ENCODE data around the gene TAPT1. TPM values are rescaled to one million over a fixed set of nuclear protein-coding genes. Genes with fewer than 3 reads are reported as not detected.
A peak's percentile ranks its signal among the peaks of the same experiment; 100 is the strongest.

TAPT1 gene
- polyA plus RNA-seq, 1 of the 3 experiments (the other 2 are of a cell fraction): 6.2 TPM

DNA sequence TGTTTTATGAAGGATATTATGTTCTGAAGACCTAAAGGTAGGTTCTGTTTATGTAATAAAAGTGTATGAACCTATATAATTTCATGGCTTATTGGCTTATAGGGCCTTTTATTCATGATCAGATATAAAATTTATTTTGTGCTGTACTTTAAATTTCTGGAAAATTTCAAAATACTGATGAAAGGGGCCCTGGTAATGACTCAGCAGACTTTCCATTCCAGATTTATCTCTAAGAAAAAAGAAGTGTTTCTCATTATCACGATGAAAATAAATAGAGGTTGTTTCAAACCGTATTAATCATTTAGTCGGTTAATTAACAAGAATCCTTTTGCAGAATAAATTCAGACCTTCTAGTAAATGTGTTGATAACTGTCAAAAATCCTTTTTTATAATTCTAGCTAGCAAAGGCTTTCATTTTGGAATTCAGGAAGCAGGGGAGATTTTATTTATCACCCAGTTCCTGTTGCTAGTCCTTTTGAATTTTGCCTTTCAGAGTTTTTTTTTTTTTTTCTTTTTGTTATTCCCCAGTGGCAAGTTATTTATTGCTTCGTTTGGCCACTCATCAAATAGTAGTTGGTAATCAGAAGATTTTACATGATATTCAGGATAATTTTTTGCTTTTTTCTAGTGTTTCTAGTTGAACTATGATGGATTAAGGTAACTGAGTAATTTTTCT, 5.4 kb upstream of the TAPT1 start:
- peak overlapping the region; percentile 62 for H2AFZ ChIP-seq (ENCODE audit: low read depth)
- WGBS (ENCODE audit: low lambda C conversion rate): 59% methylated on average over 4 of the region's 4 CpGs
- TF ChIP-seq, protein P1, sequence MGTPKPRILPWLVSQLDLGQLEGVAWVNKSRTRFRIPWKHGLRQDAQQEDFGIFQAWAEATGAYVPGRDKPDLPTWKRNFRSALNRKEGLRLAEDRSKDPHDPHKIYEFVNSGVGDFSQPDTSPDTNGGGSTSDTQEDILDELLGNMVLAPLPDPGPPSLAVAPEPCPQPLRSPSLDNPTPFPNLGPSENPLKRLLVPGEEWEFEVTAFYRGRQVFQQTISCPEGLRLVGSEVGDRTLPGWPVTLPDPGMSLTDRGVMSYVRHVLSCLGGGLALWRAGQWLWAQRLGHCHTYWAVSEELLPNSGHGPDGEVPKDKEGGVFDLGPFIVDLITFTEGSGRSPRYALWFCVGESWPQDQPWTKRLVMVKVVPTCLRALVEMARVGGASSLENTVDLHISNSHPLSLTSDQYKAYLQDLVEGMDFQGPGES (IDR thresholded peaks at IDR 0.05; ENCODE audit: low read depth, low read length): no peak
- TF ChIP-seq TCF12 (IDR thresholded peaks at IDR 0.05) (peak; percentile 25; the same call in 1 of the 2 replicates), GATA2 (CRISPR knock-in tag; IDR thresholded peaks at IDR 0.05) (no peak)
- peaks cover 12% of the 10 kb centered on the region for H3K79me2 ChIP-seq (ENCODE audit: insufficient read depth)
- H3K4me1 ChIP-seq (ENCODE audit: control insufficient read depth in 1 of 2, insufficient read depth in 2 of 2, low read depth in 1 of 2, low read length in 1 of 2): peaks cover 3 to 20% of the 10 kb centered on the region in 2 experiments; a peak in 3 of 4 replicates
- H3K27me3 ChIP-seq (ENCODE audit: insufficient read depth): no peaks in the 10 kb centered on the region
- no peak overlapping the region for H3K27ac ChIP-seq (ENCODE audit: low read depth in 2 of 2, low read length in 1 of 2)
- ChIA-PET CTCF (no interaction called here), POLR2A (no interaction called here)
- no peak for DNase-seq
- no peaks in the 10 kb centered on the region for H3K9me3 ChIP-seq
- peaks cover 10% of the 10 kb centered on the region for H3F3A ChIP-seq (replicated peaks; ENCODE audit: insufficient read depth)
- peaks cover 0 to 11% of the 10 kb centered on the region in 2 experiments for H3K36me3 ChIP-seq (replicated peaks in 1 of 2; ENCODE audit: control insufficient read depth in 1 of 2, insufficient read depth in 2 of 2, low read length in 1 of 2)
- no peaks in the 10 kb centered on the region for H3K9me2 ChIP-seq
- H3K4me2 ChIP-seq: peak overlapping the region; percentile 23
- H3K9ac ChIP-seq: no peak overlapping the region
- H4K20me1 ChIP-seq (ENCODE audit: insufficient read depth): no peaks in the 10 kb centered on the region
- H3K4me3 ChIP-seq (ENCODE audit: low read depth in 2 of 2, low read length in 1 of 2): no peak overlapping the region

DNA sequence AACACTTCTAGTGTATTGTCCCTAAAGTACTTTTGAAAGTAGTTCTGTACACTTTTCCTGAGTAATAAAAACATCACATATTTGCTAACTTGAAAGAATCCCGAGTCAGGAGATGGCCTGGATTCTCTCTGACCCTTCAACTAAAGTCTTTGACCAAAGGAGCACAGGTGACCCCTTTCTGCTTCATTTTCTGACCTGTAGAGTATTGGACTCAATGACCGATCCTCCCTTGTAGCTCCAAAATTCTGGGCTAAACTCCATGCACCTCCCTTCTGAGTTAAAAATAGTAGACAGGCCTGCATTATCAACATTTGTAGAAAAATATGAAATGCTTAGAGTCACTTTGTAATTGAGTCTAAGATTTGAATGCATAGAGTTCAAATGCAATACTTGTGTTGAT, 4.0 kb upstream of the TAPT1 start:
- no peak overlapping the region for H3K4me2 ChIP-seq
- peaks cover 18% of the 10 kb centered on the region for H3K79me2 ChIP-seq (ENCODE audit: insufficient read depth)
- WGBS (ENCODE audit: low lambda C conversion rate): 96% methylated on average over 2 of the region's 2 CpGs
- peaks cover 3 to 20% of the 10 kb centered on the region in 2 experiments; a peak in 3 of 4 replicates for H3K4me1 ChIP-seq (ENCODE audit: control insufficient read depth in 1 of 2, insufficient read depth in 2 of 2, low read depth in 1 of 2, low read length in 1 of 2)
- no peak overlapping the region for H3K27ac ChIP-seq (ENCODE audit: low read depth in 2 of 2, low read length in 1 of 2)
- peaks cover 13% of the 10 kb centered on the region for H3F3A ChIP-seq (replicated peaks; ENCODE audit: insufficient read depth)
- TF ChIP-seq, protein P2, sequence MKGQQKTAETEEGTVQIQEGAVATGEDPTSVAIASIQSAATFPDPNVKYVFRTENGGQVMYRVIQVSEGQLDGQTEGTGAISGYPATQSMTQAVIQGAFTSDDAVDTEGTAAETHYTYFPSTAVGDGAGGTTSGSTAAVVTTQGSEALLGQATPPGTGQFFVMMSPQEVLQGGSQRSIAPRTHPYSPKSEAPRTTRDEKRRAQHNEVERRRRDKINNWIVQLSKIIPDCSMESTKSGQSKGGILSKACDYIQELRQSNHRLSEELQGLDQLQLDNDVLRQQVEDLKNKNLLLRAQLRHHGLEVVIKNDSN (IDR thresholded peaks at IDR 0.05; ENCODE audit: borderline replicate concordance, low read depth): no peak
- no peak for TF ChIP-seq POLR2AphosphoS5 (IDR thresholded peaks at IDR 0.05; ENCODE audit: low read depth, low read length)
- TF ChIP-seq, protein P3, sequence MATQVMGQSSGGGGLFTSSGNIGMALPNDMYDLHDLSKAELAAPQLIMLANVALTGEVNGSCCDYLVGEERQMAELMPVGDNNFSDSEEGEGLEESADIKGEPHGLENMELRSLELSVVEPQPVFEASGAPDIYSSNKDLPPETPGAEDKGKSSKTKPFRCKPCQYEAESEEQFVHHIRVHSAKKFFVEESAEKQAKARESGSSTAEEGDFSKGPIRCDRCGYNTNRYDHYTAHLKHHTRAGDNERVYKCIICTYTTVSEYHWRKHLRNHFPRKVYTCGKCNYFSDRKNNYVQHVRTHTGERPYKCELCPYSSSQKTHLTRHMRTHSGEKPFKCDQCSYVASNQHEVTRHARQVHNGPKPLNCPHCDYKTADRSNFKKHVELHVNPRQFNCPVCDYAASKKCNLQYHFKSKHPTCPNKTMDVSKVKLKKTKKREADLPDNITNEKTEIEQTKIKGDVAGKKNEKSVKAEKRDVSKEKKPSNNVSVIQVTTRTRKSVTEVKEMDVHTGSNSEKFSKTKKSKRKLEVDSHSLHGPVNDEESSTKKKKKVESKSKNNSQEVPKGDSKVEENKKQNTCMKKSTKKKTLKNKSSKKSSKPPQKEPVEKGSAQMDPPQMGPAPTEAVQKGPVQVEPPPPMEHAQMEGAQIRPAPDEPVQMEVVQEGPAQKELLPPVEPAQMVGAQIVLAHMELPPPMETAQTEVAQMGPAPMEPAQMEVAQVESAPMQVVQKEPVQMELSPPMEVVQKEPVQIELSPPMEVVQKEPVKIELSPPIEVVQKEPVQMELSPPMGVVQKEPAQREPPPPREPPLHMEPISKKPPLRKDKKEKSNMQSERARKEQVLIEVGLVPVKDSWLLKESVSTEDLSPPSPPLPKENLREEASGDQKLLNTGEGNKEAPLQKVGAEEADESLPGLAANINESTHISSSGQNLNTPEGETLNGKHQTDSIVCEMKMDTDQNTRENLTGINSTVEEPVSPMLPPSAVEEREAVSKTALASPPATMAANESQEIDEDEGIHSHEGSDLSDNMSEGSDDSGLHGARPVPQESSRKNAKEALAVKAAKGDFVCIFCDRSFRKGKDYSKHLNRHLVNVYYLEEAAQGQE (IDR thresholded peaks at IDR 0.05; ENCODE audit: low read depth, low read length): no peak
- TF ChIP-seq TAF1 (IDR thresholded peaks at IDR 0.05; ENCODE audit: borderline replicate concordance, low read depth, low read length): no peak
- TF ChIP-seq EP300 (IDR thresholded peaks at IDR 0.05; ENCODE audit: borderline replicate concordance in 1 of 2, low read depth in 1 of 2, low read length in 1 of 2): no peak
- no peak for TF ChIP-seq JUND (IDR thresholded peaks at IDR 0.05)
- TF ChIP-seq, protein P4, sequence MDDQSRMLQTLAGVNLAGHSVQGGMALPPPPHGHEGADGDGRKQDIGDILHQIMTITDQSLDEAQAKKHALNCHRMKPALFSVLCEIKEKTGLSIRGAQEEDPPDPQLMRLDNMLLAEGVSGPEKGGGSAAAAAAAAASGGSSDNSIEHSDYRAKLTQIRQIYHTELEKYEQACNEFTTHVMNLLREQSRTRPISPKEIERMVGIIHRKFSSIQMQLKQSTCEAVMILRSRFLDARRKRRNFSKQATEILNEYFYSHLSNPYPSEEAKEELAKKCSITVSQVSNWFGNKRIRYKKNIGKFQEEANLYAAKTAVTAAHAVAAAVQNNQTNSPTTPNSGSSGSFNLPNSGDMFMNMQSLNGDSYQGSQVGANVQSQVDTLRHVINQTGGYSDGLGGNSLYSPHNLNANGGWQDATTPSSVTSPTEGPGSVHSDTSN (IDR thresholded peaks at IDR 0.05): no peak
- no peak for TF ChIP-seq RCOR1 (IDR thresholded peaks at IDR 0.05; ENCODE audit: low read length)
- no peak for TF ChIP-seq FOXM1 (IDR thresholded peaks at IDR 0.05; ENCODE audit: low read depth)
- no peak for TF ChIP-seq MEF2A (IDR thresholded peaks at IDR 0.05; ENCODE audit: borderline replicate concordance, low read depth)
- DNase-seq: no peak
- no peak overlapping the region for H3K4me3 ChIP-seq (ENCODE audit: low read depth in 2 of 2, low read length in 1 of 2)
- H3K9ac ChIP-seq: no peak overlapping the region
- no peaks in the 10 kb centered on the region for H3K9me2 ChIP-seq
- no peaks in the 10 kb centered on the region for H3K9me3 ChIP-seq
- peaks cover 0 to 11% of the 10 kb centered on the region in 2 experiments for H3K36me3 ChIP-seq (replicated peaks in 1 of 2; ENCODE audit: control insufficient read depth in 1 of 2, insufficient read depth in 2 of 2, low read length in 1 of 2)
- no peaks in the 10 kb centered on the region for H4K20me1 ChIP-seq (ENCODE audit: insufficient read depth)
- CTCF ChIA-PET: no interaction called here
- no peak overlapping the region for H2AFZ ChIP-seq (ENCODE audit: low read depth)
- no peaks in the 10 kb centered on the region for H3K27me3 ChIP-seq (ENCODE audit: insufficient read depth)
- POLR2A ChIA-PET: no interaction called here
